ENCODE measurements around the gene HORMAD2.

- no peak for TF ChIP-seq EZH2 (IDR thresholded peaks at IDR 0.05; ENCODE audit: insufficient read depth, poor library complexity, severe bottlenecking)
- TF ChIP-seq EZH2phosphoT487 (IDR thresholded peaks at IDR 0.05; ENCODE audit: insufficient read depth, low read depth): no peak
These were observed 125.2 kb downstream of the HORMAD2 start for GRCh38 chr22:30205281-30206115.
